Mucosa of stomach (tissue), 1 donor: Measurements from ENCODE around the gene XYLT2.

Experiments
- H3K27me3 ChIP-seq: one replicate; pipeline ENCODE4 v1.7.0; 2013; ENCODE audit warnings: mild to moderate bottlenecking, low read length; ENCODE audit not compliant: control insufficient read depth, insufficient read depth
- H3K36me3 ChIP-seq: one replicate; pipeline ENCODE4 v1.7.0; 2013; ENCODE audit warnings: low read length; ENCODE audit not compliant: control insufficient read depth, insufficient read depth
- H3K4me1 ChIP-seq: one replicate; pipeline ENCODE4 v1.7.0; 2013; ENCODE audit warnings: mild to moderate bottlenecking, low read length; ENCODE audit not compliant: control insufficient read depth, insufficient read depth
- H3K4me3 ChIP-seq: one replicate; pipeline ENCODE4 v1.7.0; 2013; ENCODE audit warnings: low read length
- H3K9ac ChIP-seq: one replicate; pipeline ENCODE4 v1.7.0; 2013; ENCODE audit warnings: mild to moderate bottlenecking, low read length, moderate library complexity
- H3K9me3 ChIP-seq: one replicate; pipeline ENCODE4 v1.7.0; 2013; ENCODE audit warnings: mild to moderate bottlenecking, low read length, moderate library complexity; ENCODE audit not compliant: control insufficient read depth
- donor health status: Pancreatic carcinoma.

The XYLT2 gene

DNA sequence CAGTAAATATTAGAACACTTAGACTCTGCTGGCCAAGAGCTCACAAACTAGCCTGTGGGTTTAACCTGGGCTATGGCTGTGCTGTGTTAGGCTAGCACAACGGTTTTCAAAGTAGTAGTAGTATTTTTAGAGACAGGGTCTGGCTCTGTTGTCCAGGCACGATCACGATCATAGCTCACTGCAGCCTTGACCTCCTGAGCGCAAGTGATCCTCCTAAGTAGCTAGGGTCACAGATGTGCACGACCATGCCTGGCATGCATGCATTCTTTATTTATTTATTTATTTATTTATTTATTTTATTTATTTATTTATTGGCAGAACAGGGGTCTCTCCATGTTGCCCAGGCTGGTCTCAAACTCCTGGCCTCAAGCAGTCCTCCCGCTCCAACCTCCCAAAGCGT lies 16.7 kb downstream of the XYLT2 start:
- H3K9ac ChIP-seq = peak overlapping the region; percentile 5

DNA sequence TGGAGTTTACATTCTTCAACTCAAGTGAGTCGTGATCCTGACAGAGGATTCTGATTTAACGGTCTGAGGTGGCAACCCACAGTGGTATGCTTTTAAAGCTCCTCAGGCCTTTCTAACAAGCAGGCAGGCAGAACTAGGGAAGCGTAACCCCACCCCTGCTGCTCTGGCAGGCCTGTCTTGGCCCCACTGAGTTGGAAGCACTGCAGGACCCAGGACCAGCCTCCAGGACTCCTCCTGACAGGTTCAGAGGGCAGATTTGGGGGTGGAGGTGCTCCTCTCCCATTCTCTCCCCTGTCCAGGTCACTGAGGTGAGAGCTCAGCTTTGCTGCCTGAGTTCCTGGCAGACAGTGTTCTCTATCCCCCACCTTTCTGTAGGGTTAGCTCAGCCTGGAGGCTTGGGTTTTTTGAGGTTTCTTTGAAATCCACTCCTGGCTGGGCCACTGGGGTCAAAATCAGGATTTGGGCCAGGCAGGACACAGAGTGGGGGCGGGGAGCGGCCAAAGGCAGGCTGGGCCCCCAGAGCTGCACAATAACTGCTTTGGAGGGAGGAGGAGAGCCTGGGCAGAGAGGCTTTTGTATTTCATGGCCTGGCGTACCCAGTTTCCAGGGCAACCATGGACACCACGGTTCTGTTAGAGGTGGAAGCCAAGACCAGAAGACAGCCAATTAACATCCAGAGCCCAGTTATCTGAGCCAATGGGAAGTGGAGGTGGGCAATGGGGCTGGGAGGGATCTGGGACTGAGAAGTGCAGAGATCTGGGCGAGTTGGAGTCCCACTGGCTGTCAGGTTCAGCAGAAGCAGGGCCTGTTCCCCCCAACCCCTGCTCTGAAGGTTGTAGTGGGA lies 17.5 kb downstream of the XYLT2 start:
- Histone ChIP-seq H3K36me3 (peaks cover 9% of the 10 kb centered on the region), H3K4me3 (no peak overlapping the region), H3K9me3 (no peaks in the 10 kb centered on the region), H3K27me3 (no peaks in the 10 kb centered on the region), H3K9ac (no peak overlapping the region), H3K4me1 (peaks cover 11% of the 10 kb centered on the region)

More for the DNA sequence above, 16.7 kb downstream of the XYLT2 start:
- Histone ChIP-seq H3K4me1 (peaks cover 11% of the 10 kb centered on the region), H3K4me3 (no peak overlapping the region), H3K36me3 (peaks cover 12% of the 10 kb centered on the region), H3K9me3 (no peaks in the 10 kb centered on the region), H3K27me3 (no peaks in the 10 kb centered on the region)

DNA sequence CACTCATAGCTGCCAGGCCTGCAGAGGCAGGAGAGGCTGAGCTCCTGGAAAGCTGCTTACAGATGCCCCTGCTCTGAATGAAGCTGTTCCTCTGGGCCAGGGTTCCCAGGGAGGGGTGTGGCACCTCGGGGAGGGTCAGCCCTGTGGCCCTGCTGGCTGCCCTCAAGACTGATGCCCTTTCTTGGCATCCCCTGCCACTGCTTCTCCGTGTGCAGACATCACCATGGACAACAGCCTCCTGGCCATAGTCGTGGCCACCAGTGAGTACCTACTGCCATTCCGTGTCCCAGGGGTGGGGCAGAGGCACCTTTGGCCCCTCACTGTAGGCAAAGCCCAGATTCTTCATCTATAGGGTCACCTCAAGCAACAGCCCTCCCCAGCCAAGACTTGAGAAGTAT lies 18.1 kb downstream of the XYLT2 start:
- Histone ChIP-seq H3K27me3 (no peaks in the 10 kb centered on the region), H3K36me3 (peaks cover 9% of the 10 kb centered on the region), H3K9me3 (no peaks in the 10 kb centered on the region), H3K4me3 (no peak overlapping the region), H3K4me1 (peaks cover 11% of the 10 kb centered on the region), H3K9ac (no peak overlapping the region)

DNA sequence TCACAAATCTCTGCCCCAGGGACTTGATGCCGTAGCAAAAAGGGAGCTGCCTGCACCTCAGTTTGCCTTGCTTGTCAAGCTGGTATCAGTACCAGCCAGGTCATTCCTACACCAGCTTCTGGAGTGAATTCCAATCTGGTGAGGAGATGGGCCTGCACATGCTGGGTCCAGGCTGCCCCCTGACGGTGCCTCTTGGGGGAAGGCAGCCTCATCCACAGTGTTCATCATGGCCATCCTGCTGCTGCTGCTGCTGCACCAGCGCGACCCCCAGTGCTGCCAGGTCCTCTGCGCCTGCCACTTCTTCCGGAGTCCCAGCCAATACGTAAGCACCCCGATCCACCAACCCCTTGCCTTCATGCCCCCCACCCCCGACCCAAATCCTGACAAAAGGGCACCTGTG lies 18.8 kb downstream of the XYLT2 start:
- H3K9ac ChIP-seq = no peak overlapping the region
- peaks cover 10% of the 10 kb centered on the region for H3K36me3 ChIP-seq
- H3K9me3 ChIP-seq = no peaks in the 10 kb centered on the region
- H3K4me1 ChIP-seq = peaks cover 11% of the 10 kb centered on the region
- H3K27me3 ChIP-seq = no peaks in the 10 kb centered on the region
- no peak overlapping the region for H3K4me3 ChIP-seq

DNA sequence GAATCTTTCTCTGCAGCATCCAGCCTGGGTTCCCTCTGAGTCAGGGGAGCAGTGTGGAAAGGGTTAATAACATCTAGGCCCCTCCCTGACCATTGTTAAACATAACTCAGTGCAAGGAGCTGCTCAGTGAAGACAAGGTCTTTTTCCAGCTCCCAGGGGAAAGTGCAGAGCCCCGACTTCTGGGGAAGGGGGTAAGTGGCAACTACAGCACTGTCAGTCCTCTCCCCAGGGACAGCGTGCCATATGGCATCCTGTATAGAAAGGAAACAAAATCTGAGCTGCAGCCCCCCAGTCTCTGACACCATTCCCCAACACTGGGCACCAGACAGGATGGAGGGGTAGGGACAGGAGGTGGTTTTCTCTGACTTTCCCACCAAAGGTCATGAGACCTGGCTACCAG lies 19.2 kb downstream of the XYLT2 start:
- Histone ChIP-seq H3K4me1 (peaks cover 11% of the 10 kb centered on the region), H3K36me3 (peaks cover 15% of the 10 kb centered on the region), H3K9ac (no peak overlapping the region), H3K9me3 (no peaks in the 10 kb centered on the region), H3K4me3 (no peak overlapping the region), H3K27me3 (no peaks in the 10 kb centered on the region)

DNA sequence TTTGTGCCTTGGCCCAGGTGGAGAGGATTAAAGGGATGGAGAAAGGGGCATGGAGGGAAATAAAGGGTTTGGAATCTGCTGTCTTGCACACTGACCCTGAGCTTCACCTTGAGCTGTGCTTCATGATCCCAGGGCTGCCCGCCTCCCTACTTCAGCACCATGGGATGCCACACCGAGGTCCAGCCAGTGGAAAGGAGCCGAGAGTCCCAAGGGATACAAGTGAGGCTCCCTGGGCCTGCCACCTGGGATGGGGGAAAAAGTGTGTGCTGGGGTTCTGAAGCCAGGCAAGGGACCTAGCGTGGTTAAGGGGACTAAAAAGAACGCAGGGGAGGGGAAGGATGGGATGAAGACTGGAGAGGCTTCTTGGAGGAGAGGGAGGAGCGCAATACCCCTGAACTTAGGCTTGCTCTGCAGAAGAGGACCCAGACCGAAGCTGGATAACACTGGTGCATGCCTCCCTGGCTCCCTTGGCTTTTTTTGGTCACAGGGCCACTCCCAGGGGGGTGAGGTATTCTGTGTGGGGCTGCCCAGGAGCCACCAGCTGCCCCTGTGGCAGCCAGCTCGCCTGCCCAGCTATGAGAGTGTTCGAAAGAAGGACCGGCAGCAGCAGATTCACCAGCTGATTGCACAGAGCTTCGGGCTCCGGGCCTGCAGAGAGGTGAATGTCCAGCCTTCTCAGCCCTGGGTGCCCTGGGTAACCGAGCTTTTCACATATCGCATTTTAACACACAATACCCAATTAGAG lies 19.9 kb downstream of the XYLT2 start:
- no peak overlapping the region for H3K4me3 ChIP-seq
- no peaks in the 10 kb centered on the region for H3K27me3 ChIP-seq
- peaks cover 19% of the 10 kb centered on the region for H3K36me3 ChIP-seq
- H3K9ac ChIP-seq = no peak overlapping the region
- no peaks in the 10 kb centered on the region for H3K9me3 ChIP-seq
- peaks cover 11% of the 10 kb centered on the region for H3K4me1 ChIP-seq

DNA sequence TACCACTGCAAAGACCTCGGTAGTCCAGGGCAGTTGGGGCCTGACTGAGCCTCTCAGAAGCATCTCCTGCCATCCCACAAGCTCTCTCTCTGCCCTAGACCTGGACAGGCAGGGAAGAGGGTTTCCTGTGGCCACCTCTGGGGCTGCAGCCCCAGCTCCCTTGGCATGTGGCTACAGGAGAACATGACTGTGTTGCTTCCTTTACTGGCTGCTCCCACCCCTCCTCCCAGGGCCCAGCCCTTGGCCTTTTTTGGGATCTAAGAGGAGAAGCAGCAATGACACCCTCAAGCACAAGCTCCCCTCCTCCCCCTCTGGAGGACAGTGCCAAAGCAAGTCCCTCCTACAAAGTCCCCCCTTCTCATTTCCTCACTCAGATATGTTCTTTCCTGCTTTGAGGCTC lies 21.5 kb downstream of the XYLT2 start:
- no peaks in the 10 kb centered on the region for H3K27me3 ChIP-seq
- H3K4me3 ChIP-seq = no peak overlapping the region
- peaks cover 18% of the 10 kb centered on the region for H3K4me1 ChIP-seq
- no peaks in the 10 kb centered on the region for H3K9me3 ChIP-seq
- peaks cover 19% of the 10 kb centered on the region for H3K36me3 ChIP-seq
- H3K9ac ChIP-seq = no peak overlapping the region

DNA sequence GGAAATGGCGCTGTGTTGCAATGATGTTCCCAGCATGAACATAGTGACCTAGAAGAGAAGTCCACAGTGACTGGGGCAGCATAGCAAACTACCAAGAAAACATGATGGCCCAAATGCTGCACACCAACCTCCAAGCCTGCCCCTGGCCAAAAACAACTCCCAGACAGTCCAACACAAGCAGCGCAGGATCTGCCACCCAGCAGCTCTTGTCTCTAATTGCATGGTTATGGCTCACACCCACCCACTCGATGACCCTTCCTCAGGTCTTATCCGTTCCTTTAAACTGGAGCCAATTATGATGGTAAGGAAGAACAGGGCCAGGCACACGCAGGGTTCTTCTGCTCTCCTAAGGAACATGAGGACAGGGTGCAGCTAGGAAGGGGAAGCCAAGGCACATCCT lies 24.1 kb downstream of the XYLT2 start:
- Histone ChIP-seq H3K9ac (no peak overlapping the region), H3K4me1 (peaks cover 12% of the 10 kb centered on the region), H3K36me3 (peaks cover 19% of the 10 kb centered on the region), H3K27me3 (no peaks in the 10 kb centered on the region), H3K9me3 (no peaks in the 10 kb centered on the region), H3K4me3 (no peak overlapping the region)

DNA sequence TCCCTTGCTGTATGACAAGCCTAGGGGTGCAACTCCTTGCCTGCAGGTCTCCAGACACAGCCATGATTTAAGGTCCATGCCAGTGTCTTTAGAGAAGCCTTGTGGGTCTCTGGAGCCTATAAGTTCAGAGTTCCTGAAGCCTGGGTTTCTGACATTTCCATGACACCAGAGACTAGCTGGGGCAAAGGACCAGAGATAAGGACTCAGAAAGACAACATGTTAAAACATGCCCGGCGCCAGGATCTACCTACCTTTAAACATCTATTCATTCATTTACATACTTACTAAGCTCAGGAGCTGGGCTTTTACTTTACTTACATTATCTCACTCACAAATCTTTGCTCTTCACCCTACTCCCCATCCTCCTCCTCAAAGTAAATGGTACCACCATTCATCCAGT lies 25.6 kb downstream of the XYLT2 start:
- H3K4me1 ChIP-seq = peaks cover 12% of the 10 kb centered on the region
- H3K9ac ChIP-seq = no peak overlapping the region
- H3K27me3 ChIP-seq = no peaks in the 10 kb centered on the region
- H3K4me3 ChIP-seq = no peak overlapping the region
- no peaks in the 10 kb centered on the region for H3K9me3 ChIP-seq
- peaks cover 16% of the 10 kb centered on the region for H3K36me3 ChIP-seq

DNA sequence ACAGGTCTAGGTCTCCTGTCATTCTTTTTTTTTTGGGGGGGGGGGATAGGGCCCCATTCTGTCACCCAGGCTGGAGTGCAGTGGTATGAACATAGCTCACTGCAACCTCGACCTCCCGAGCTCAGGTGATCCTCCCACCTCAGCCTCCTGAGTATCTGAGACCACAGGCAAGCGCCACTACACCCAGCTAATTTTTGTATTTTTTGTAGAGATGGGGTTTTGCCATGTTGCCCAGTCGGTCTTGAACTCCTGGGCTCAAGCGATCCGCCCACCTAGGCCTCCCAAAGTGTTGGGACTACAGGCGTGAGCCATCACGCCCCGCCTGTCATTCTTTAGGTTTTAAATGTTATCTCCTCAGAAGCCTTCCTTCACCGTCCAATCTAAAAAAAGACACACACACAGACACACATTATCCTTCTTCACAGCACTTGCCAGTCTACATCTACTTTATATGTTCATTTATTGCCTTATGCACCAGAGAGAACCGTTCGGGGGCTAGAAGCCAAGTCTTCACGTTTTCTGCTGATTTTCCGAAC lies 26.4 kb downstream of the XYLT2 start:
- peak overlapping the region; percentile 75 for H3K9ac ChIP-seq
- H3K4me1 ChIP-seq = peaks cover 12% of the 10 kb centered on the region
- H3K27me3 ChIP-seq = no peaks in the 10 kb centered on the region
- H3K36me3 ChIP-seq = peaks cover 14% of the 10 kb centered on the region
- H3K9me3 ChIP-seq = no peaks in the 10 kb centered on the region
- peak overlapping the region; percentile 94 for H3K4me3 ChIP-seq

DNA sequence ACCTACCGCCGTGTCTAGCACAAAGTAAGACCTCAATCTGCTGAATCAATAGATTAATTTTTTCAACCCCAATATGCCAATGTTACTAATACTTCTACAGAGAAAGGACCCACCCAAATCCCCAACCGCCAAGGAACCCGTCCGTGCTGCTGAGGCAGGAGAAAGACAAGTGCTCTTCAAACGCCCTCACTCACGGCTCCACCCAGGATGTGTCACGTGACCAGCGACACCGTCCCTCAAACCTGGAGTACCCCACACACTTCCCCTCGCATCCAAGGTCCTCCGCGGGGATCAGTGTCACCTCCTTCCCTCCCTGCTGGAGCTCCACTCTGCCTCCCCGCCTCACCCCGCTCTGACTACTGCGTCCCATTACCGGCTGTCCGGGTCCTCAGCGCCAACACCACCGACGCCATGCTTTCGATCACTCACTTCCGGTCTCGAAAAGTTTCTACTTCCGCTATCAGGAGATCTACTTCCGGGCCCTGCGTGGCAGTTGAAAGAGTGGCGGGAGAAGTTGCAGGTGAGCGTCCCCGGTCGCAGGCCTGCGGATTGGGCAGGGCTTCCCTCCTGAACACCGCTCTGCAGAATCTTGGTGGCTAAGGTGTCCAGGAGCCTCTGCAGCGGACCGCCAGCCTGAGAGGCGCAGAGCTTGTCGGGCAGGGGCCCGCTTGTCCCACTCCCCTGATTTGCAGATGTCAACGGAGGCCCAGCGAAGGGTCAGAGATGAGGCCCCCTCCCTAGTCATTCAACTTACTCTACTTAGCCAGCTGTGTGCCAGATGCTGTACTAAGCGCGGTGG lies 27.0 kb downstream of the XYLT2 start, which contains the start of the genes EME1 and MRPL27:
Gene EME1 (plus strand): TSS at position 472 of the 799 bp plus-strand sequence. CDS start 1,980 bp downstream, outside the sequence.
Gene MRPL27 (minus strand): TSS at position 427 of the 799 bp plus-strand sequence. CDS start 14 bp downstream, at position 413.
- Histone ChIP-seq H3K9ac (peak within 1 kb of the TSS; percentile 75), H3K4me3 (peak within 1 kb of the TSS; percentile 94), H3K9me3 (no peaks in the 10 kb centered on the region), H3K4me1 (peaks cover 12% of the 10 kb centered on the region), H3K27me3 (no peaks in the 10 kb centered on the region), H3K36me3 (peaks cover 10% of the 10 kb centered on the region)
